SJCRH30 (cell line): ENCODE measurements around the gene SCO1. TPM values are rescaled to one million over a fixed set of nuclear protein-coding genes. Genes with fewer than 3 reads are reported as not detected.

Experiments
- DNase-seq, 2 experiments: peaks; one replicate each; pipeline ENCODE4 v3.0.0-alpha.2; 2015 to 2020
- H3K27ac ChIP-seq: fragments of 250-450 bp; sonication (Bioruptor Pico); 2 replicates; pipeline ENCODE4 v1.5.1; 2020; ENCODE audit warnings: mild to moderate bottlenecking, moderate library complexity
- H3K27me3 ChIP-seq: fragments of 250-450 bp; sonication (Bioruptor Pico); 2 replicates; pipeline ENCODE4 v1.5.1; 2020; ENCODE audit warnings: mild to moderate bottlenecking, moderate library complexity
- H3K36me3 ChIP-seq: fragments of 250-450 bp; sonication (Bioruptor Pico); 2 replicates; pipeline ENCODE4 v1.5.1; 2020; ENCODE audit warnings: mild to moderate bottlenecking, moderate library complexity
- H3K4me1 ChIP-seq: fragments of 250-450 bp; sonication (Bioruptor Pico); 2 replicates; pipeline ENCODE4 v1.5.1; 2020; ENCODE audit warnings: mild to moderate bottlenecking, moderate library complexity
- H3K4me3 ChIP-seq: fragments of 250-450 bp; sonication (Bioruptor Pico); 2 replicates; pipeline ENCODE4 v1.5.1; 2020; ENCODE audit warnings: mild to moderate bottlenecking, moderate library complexity
- H3K9me3 ChIP-seq: fragments of 250-450 bp; sonication (Bioruptor Pico); replicated peaks from 2 replicates; pipeline ENCODE4 v1.5.1; 2020; ENCODE audit warnings: mild to moderate bottlenecking, moderate library complexity
- total RNA-seq: library from RNA; depleted of rRNA; stranded (reverse); fragments of >200 nt; shearing (Covaris generic); gene quantifications from 2 replicates; pipeline ENCODE4 v1.2.3, GENCODE V29; 2014

SCO1 gene
- total RNA-seq, 1 experiment from 2014 or later, result 28.5 TPM

- no peaks in the 10 kb centered on the region for H3K9me3 ChIP-seq
- peak; percentile 9 to 31 for DNase-seq
- H3K4me3 ChIP-seq, result no peak overlapping the region
- no peaks in the 10 kb centered on the region for H3K36me3 ChIP-seq
- no peak overlapping the region for H3K27ac ChIP-seq
- peaks cover 5% of the 10 kb centered on the region for H3K4me1 ChIP-seq
- no peaks in the 10 kb centered on the region for H3K27me3 ChIP-seq
Observed at GRCh38 chr17:10652984-10653659, 44.2 kb downstream of the SCO1 start.

DNA sequence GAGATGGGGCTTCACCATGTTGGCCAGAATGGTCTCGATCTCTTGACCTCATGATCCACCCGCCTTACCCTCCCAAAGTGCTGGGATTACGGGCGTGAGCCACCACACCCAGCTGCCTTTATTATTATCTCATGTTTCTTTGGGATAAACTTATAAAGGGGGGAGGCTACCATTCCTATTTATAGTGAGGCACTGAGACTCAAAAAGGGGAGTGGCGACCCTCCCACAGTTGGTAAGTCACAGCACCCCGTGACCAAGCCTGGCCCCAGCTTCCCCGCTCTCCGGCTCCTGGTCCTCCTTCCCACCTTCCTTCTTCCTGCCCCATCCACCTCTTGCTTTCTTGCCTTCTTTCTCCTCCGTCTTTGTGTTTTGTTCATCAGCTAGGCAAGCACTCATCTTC is 45.4 kb downstream of the SCO1 start:
- no peaks in the 10 kb centered on the region for H3K27me3 ChIP-seq
- no peaks in the 10 kb centered on the region for H3K36me3 ChIP-seq
- no peak for DNase-seq
- H3K27ac ChIP-seq, result no peak overlapping the region
- no peaks in the 10 kb centered on the region for H3K4me1 ChIP-seq
- H3K4me3 ChIP-seq, result no peak overlapping the region
- no peaks in the 10 kb centered on the region for H3K9me3 ChIP-seq

GRCh38 chr17:10649602-10650001 is 47.7 kb downstream of the SCO1 start:
- Histone ChIP-seq H3K9me3 (no peaks in the 10 kb centered on the region), H3K36me3 (no peaks in the 10 kb centered on the region), H3K4me1 (no peaks in the 10 kb centered on the region), H3K4me3 (no peak overlapping the region), H3K27me3 (no peaks in the 10 kb centered on the region), H3K27ac (no peak overlapping the region)
- DNase-seq, result no peak

- DNase-seq, result no peak
- Histone ChIP-seq H3K27ac (no peak overlapping the region), H3K9me3 (no peaks in the 10 kb centered on the region)
Observed at GRCh38 chr17:10648956-10649355, 48.4 kb downstream of the SCO1 start.

GRCh38 chr17:10648381-10648780 is 49.0 kb downstream of the SCO1 start:
- Histone ChIP-seq H3K9me3 (no peaks in the 10 kb centered on the region), H3K4me1 (no peaks in the 10 kb centered on the region), H3K36me3 (no peaks in the 10 kb centered on the region), H3K4me3 (no peak overlapping the region), H3K27me3 (no peaks in the 10 kb centered on the region), H3K27ac (no peak overlapping the region)
- no peak for DNase-seq

More at GRCh38 chr17:10648956-10649355, 48.4 kb downstream of the SCO1 start:
- Histone ChIP-seq H3K36me3 (no peaks in the 10 kb centered on the region), H3K27me3 (no peaks in the 10 kb centered on the region), H3K4me1 (no peaks in the 10 kb centered on the region), H3K4me3 (no peak overlapping the region)

DNA sequence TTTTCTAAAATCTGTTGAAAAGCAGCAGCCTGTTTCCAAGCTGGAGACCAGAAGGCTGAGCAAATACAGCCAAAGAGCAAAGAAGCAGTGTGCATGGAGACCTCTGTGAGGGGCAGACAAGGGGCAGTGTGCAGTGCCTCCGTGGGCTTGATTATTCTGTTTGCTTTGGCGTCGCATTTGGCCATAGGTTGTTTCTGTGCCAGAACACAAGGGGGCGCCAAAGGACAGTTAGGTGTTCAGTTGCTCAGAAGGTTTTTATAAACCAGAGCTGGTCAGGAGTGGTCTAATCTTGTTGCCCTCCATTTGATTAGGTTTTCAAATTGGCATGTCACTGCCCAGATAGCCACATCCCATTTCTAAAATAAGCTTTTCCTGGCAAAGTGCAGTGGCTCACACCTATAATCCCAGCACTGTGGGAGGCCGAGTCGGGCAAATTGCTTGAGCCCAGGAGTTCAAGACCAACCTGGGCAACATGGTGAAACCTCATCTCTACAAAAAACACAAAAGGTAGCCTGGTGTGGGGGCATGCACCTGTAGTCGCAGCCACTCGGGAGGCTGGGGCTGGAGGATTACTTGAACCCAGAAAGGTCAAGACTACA is 50.8 kb downstream of the SCO1 start:
- DNase-seq, result peak; percentile 48 to 79
- H3K4me3 ChIP-seq, result no peak overlapping the region
- no peaks in the 10 kb centered on the region for H3K4me1 ChIP-seq
- H3K36me3 ChIP-seq, result no peaks in the 10 kb centered on the region
- no peaks in the 10 kb centered on the region for H3K9me3 ChIP-seq
- no peaks in the 10 kb centered on the region for H3K27me3 ChIP-seq
- no peak overlapping the region for H3K27ac ChIP-seq

DNA sequence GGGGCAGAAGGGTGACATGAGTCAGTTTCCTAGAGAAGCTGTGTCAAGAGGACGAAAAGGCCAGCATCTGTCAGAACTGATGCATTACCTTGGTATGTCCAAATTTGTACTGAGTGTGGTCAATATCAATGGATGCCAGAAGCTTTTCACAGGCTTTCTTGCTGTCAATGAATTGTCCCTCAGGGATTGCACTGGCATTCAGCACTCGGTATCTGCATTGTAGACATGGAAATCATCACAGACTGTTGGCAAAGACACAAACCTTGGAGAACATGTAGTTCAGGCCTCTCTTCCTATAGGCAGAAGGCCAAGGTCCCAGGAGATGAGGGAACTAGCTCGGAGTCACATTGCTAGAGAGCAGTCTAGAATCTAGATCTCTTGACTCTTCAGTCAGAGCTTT is 56.9 kb downstream of the SCO1 start:
- Histone ChIP-seq H3K9me3 (no peaks in the 10 kb centered on the region), H3K27me3 (no peaks in the 10 kb centered on the region), H3K4me3 (no peak overlapping the region), H3K27ac (no peak overlapping the region), H3K36me3 (no peaks in the 10 kb centered on the region), H3K4me1 (no peaks in the 10 kb centered on the region)
- DNase-seq, result no peak

DNA sequence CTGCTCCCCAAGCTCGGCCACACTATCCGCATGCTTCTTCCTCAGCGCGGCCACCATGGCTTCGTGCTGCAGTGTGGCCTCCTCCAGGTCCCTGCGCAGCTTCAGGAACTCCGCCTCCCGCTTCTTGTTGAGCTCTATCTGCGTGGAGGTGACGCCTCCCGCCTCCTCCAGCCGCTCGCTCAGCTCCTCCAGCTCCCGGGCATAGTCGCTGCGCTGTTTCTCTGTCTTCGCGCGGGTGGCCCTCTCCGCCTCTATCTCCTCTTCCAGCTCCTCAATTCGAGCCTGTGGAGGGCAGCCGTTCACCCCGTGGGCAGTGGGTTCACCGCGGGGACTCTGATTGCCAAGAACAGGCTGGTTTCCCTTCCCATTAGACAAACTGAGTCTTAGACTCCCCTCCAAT is 59.2 kb downstream of the SCO1 start:
- Histone ChIP-seq H3K9me3 (no peaks in the 10 kb centered on the region), H3K36me3 (no peaks in the 10 kb centered on the region), H3K4me3 (no peak overlapping the region), H3K27me3 (no peaks in the 10 kb centered on the region), H3K4me1 (no peaks in the 10 kb centered on the region), H3K27ac (no peak overlapping the region)
- no peak for DNase-seq

DNA sequence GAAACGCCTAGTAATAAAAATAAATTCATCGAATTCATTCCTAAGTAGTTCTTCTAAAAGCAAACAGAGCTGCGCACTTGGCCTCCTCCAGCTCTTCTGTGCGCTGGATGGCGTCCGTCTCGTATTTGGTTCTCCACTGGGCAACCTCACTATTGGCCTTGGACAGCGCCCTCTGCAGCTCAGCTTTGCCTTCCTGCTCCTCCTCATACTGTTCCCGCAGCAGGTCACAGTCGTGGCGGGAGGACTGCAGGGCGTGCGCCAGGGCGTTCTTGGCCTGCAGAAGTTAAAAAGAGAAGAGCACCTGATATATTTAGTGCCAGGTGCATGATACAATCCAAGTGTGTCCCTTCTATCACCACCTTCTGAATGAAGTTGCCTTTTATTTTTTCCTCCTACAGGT is 62.0 kb downstream of the SCO1 start:
- Histone ChIP-seq H3K27ac (no peak overlapping the region), H3K9me3 (no peaks in the 10 kb centered on the region), H3K4me3 (no peak overlapping the region), H3K36me3 (no peaks in the 10 kb centered on the region), H3K4me1 (no peaks in the 10 kb centered on the region), H3K27me3 (no peaks in the 10 kb centered on the region)
- DNase-seq, result no peak

- H3K4me1 ChIP-seq, result no peaks in the 10 kb centered on the region
- H3K4me3 ChIP-seq, result no peak overlapping the region
- no peaks in the 10 kb centered on the region for H3K9me3 ChIP-seq
- no peaks in the 10 kb centered on the region for H3K36me3 ChIP-seq
- no peak for DNase-seq
- H3K27ac ChIP-seq, result no peak overlapping the region
- no peaks in the 10 kb centered on the region for H3K27me3 ChIP-seq
Observed at GRCh38 chr17:10633738-10634379, 63.5 kb downstream of the SCO1 start.

DNA sequence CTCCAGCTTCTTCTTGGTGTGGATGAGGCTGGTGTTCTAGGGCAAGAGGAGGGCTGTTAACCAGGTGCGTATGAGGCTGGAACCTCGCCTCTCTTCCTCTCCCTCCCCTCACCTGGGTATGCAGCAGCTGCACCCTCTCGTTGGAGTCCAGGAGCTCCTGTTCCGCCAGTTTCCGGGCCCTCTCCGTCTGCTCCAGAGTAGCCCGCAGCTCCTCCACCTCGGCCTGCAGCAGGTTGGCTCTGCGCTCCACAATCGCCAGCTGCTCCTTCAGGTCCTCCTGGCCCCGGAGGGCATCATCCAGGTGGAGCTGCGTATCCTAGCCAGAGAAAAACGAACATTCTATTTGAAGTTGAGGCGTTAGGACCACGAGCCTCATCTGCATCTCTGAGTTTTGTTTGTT is 65.6 kb downstream of the SCO1 start:
- H3K9me3 ChIP-seq, result no peaks in the 10 kb centered on the region
- H3K27me3 ChIP-seq, result no peaks in the 10 kb centered on the region
- H3K27ac ChIP-seq, result no peak overlapping the region
- H3K36me3 ChIP-seq, result no peaks in the 10 kb centered on the region
- H3K4me1 ChIP-seq, result no peaks in the 10 kb centered on the region
- H3K4me3 ChIP-seq, result no peak overlapping the region
- no peak for DNase-seq

DNA sequence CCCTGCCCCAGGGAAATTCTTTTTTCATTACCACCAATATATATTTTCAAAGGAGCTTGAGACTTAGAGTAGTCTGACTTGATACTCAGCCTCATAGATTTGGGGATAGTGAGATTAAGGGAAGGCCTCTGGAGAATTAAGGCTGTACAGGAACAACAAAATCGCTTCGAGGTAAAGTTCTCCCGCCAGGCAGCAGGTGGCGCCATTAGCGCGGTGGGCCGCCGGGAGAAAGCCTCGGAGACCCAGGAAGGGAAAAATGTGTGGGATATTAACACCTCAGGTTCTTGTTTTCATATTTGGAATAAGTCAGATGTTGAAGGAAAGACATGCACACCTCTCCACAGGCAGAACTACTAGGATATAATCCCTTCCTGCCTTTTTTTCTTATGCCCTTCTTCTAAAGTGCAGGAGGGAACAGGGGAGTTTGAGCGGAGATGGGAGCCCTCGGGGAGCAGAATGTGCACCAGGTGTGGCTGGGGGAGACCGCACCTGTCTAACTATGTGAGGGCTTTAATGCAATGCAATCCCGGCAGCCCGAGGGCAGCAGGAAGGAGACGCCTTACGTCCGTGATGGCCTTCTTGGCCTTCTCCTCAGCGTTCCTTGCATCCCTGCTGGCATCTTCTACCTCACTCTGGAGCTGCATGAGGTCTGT is 66.2 kb downstream of the SCO1 start:
- H3K36me3 ChIP-seq, result no peaks in the 10 kb centered on the region

GRCh38 chr17:10629706-10630105 is 67.6 kb downstream of the SCO1 start:
- Histone ChIP-seq H3K4me1 (peaks cover 7% of the 10 kb centered on the region), H3K9me3 (no peaks in the 10 kb centered on the region), H3K27ac (no peak overlapping the region), H3K36me3 (no peaks in the 10 kb centered on the region), H3K27me3 (no peaks in the 10 kb centered on the region), H3K4me3 (no peak overlapping the region)
- DNase-seq, result no peak

More for the DNA sequence above, 66.2 kb downstream of the SCO1 start:
- no peaks in the 10 kb centered on the region for H3K9me3 ChIP-seq
- H3K27me3 ChIP-seq, result no peaks in the 10 kb centered on the region
- DNase-seq, result peak in 1 of 2 experiments; percentile 56
- H3K4me3 ChIP-seq, result no peak overlapping the region
- H3K4me1 ChIP-seq, result no peaks in the 10 kb centered on the region
- no peak overlapping the region for H3K27ac ChIP-seq

- peaks cover 16% of the 10 kb centered on the region for H3K4me1 ChIP-seq
- DNase-seq, result no peak
- no peaks in the 10 kb centered on the region for H3K36me3 ChIP-seq
- no peak overlapping the region for H3K4me3 ChIP-seq
- H3K27me3 ChIP-seq, result no peaks in the 10 kb centered on the region
- no peak overlapping the region for H3K27ac ChIP-seq
- no peaks in the 10 kb centered on the region for H3K9me3 ChIP-seq
Observed at GRCh38 chr17:10628756-10629155, 68.6 kb downstream of the SCO1 start.

DNA sequence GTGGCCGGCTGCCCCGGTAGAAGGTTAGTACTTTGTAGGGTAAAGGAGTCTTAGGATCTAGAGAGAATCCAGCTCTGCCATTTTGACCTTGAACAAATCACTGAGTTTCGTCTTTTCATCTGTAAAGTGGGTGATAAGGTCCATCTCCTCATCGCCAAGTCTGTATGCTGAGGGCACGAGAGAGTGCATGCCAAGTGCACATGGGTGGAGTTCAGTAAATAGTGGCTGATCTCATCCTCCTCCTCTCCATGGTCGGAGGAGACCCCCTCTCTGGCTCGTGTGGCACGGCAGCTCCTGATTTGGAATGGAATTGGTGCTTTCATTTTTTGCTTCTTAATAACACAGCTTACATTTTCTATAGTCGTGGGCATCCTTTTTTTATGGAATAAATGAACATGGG is 70.9 kb downstream of the SCO1 start:
- no peaks in the 10 kb centered on the region for H3K36me3 ChIP-seq
- H3K4me3 ChIP-seq, result no peak overlapping the region
- H3K27me3 ChIP-seq, result no peaks in the 10 kb centered on the region
- peaks cover 22% of the 10 kb centered on the region for H3K4me1 ChIP-seq
- DNase-seq, result no peak
- no peaks in the 10 kb centered on the region for H3K9me3 ChIP-seq
- H3K27ac ChIP-seq, result no peak overlapping the region
